Measurements from ENCODE around the gene NEGR1. TPM values are rescaled to one million over a fixed set of nuclear protein-coding genes. Genes with fewer than 3 reads are reported as not detected.

The NEGR1 gene
- polyA plus RNA-seq, 4 donors = 0.27 to 5.4 (median 1.7) TPM; not detected in 1

GRCh38 chr1:71488555-71489252, 793.6 kb downstream of the NEGR1 start:
- no peaks in the 10 kb centered on the region for H3K27me3 ChIP-seq (ENCODE audit: control insufficient read depth in 3 of 3, insufficient read depth in 3 of 3, low read length in 3 of 3)
- no peaks in the 10 kb centered on the region for H3K4me1 ChIP-seq (ENCODE audit: control insufficient read depth in 3 of 3, insufficient read depth in 2 of 3, low read depth in 1 of 3, low read length in 2 of 3)
- no peaks in the 10 kb centered on the region for H3K9me3 ChIP-seq (ENCODE audit: control insufficient read depth in 2 of 2, insufficient read depth in 1 of 2, low read depth in 1 of 2, low read length in 1 of 2)
- no peak for FAIRE-seq
- WGBS, 3 donors = 25 to 47% (median 28%) methylated on average over 3 of the region's 3 CpGs
- no peak overlapping the region for H3K27ac ChIP-seq (ENCODE audit: low read depth in 1 of 3, low read length in 2 of 3)
- DNase-seq = no peak
- H3K4me3 ChIP-seq (ENCODE audit: low read depth in 1 of 3, low read length in 3 of 3) = no peak overlapping the region
- no peaks in the 10 kb centered on the region for H3K36me3 ChIP-seq (ENCODE audit: control insufficient read depth in 3 of 3, insufficient read depth in 2 of 3, low read depth in 1 of 3, low read length in 3 of 3)

DNA sequence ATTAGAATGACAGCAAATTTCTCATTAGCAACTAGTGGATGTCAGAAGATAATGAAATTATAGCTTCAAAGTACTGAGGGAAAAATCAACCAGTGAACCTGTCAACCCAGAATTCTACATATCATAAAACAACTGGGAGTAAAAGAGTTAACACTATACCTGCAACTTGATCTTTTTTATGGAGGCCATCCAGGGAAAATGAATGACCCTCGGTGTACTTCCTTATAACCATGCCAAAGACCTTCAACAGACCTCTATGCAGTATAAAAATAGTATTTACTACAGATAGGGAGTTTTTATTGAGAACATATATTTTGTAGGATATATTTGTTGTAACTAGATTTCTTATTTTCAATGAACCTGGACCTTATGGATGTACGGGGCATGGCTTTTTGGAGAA, 809.0 kb downstream of the NEGR1 start:
- 30 to 42% (median 41%) methylated on average over 2 of the region's 2 CpGs for WGBS, 3 donors
- Histone ChIP-seq H3K27me3 (ENCODE audit: control insufficient read depth in 3 of 3, insufficient read depth in 3 of 3, low read length in 3 of 3) (no peaks in the 10 kb centered on the region), H3K36me3 (ENCODE audit: control insufficient read depth in 3 of 3, insufficient read depth in 2 of 3, low read depth in 1 of 3, low read length in 3 of 3) (no peaks in the 10 kb centered on the region), H3K9me3 (ENCODE audit: control insufficient read depth in 2 of 2, insufficient read depth in 1 of 2, low read depth in 1 of 2, low read length in 1 of 2) (no peaks in the 10 kb centered on the region), H3K27ac (ENCODE audit: low read depth in 1 of 3, low read length in 2 of 3) (no peak overlapping the region), H3K4me1 (ENCODE audit: control insufficient read depth in 3 of 3, insufficient read depth in 2 of 3, low read depth in 1 of 3, low read length in 2 of 3) (no peaks in the 10 kb centered on the region), H3K4me3 (ENCODE audit: low read depth in 1 of 3, low read length in 3 of 3) (no peak overlapping the region)
- FAIRE-seq (no peak), DNase-seq (no peak)

DNA sequence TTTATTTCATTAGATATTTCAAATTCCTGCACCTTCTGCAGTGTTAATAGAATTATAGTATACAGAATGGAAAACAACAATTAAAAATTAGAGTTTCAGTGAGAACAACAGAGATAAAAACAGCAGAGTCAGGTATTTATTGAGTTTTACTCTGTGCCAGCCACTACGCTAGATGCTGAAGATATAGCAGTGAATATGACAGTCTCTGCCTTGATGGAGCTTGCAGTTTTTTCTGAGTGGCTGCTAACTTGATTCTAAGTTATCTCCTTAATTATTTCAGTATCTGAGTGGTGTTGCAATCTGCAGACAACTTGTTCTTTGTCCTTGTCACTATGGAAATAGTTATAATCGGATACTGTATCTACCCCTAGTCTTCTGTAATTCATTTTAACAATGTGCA, 817.2 kb downstream of the NEGR1 start:
- no peak for FAIRE-seq
- H3K4me1 ChIP-seq (ENCODE audit: control insufficient read depth in 3 of 3, insufficient read depth in 2 of 3, low read depth in 1 of 3, low read length in 2 of 3) = no peaks in the 10 kb centered on the region
- no peak overlapping the region for H3K4me3 ChIP-seq (ENCODE audit: low read depth in 1 of 3, low read length in 3 of 3)
- 58 to 80% (median 63%) methylated on average over 2 of the region's 2 CpGs for WGBS, 3 donors
- H3K9me3 ChIP-seq (ENCODE audit: control insufficient read depth in 2 of 2, insufficient read depth in 1 of 2, low read depth in 1 of 2, low read length in 1 of 2) = no peaks in the 10 kb centered on the region
- no peaks in the 10 kb centered on the region for H3K27me3 ChIP-seq (ENCODE audit: control insufficient read depth in 3 of 3, insufficient read depth in 3 of 3, low read length in 3 of 3)
- no peaks in the 10 kb centered on the region for H3K36me3 ChIP-seq (ENCODE audit: control insufficient read depth in 3 of 3, insufficient read depth in 2 of 3, low read depth in 1 of 3, low read length in 3 of 3)
- H3K27ac ChIP-seq (ENCODE audit: low read depth in 1 of 3, low read length in 2 of 3) = no peak overlapping the region
- DNase-seq = no peak

- WGBS, 3 donors = 91 to 96% (median 95%) methylated on average over 1 of the region's 1 CpG
- FAIRE-seq (no peak), DNase-seq (no peak)
- H3K36me3 ChIP-seq (ENCODE audit: control insufficient read depth in 3 of 3, insufficient read depth in 2 of 3, low read depth in 1 of 3, low read length in 3 of 3) = no peaks in the 10 kb centered on the region
- H3K9me3 ChIP-seq (ENCODE audit: control insufficient read depth in 2 of 2, insufficient read depth in 1 of 2, low read depth in 1 of 2, low read length in 1 of 2) = no peaks in the 10 kb centered on the region
- no peaks in the 10 kb centered on the region for H3K4me1 ChIP-seq (ENCODE audit: control insufficient read depth in 3 of 3, insufficient read depth in 2 of 3, low read depth in 1 of 3, low read length in 2 of 3)
- no peaks in the 10 kb centered on the region for H3K27me3 ChIP-seq (ENCODE audit: control insufficient read depth in 3 of 3, insufficient read depth in 3 of 3, low read length in 3 of 3)
- no peak overlapping the region for H3K27ac ChIP-seq (ENCODE audit: low read depth in 1 of 3, low read length in 2 of 3)
- no peak overlapping the region for H3K4me3 ChIP-seq (ENCODE audit: low read depth in 1 of 3, low read length in 3 of 3)
These were observed 818.3 kb downstream of the NEGR1 start for GRCh38 chr1:71464016-71464415.

DNA sequence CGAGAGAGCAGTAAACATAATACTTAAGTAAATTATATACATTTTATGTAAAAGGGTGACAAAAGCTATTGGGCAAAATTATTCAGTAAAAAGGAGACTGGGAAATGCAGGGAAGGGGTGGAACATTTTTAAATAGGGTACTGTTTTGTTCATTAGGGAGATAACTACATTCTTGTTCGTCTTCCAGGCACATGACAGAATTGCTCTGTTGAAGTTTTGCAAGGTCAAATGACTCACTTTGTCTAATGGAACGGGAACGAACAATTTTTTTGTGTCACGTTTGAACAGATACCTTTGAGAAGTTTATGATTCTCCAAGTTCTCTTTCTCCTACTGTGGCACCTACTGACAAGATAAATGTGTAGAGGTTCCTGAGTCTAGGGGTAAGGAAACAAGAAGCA, 819.2 kb downstream of the NEGR1 start:
- DNase-seq (no peak), FAIRE-seq (no peak)
- Histone ChIP-seq H3K4me1 (ENCODE audit: control insufficient read depth in 3 of 3, insufficient read depth in 2 of 3, low read depth in 1 of 3, low read length in 2 of 3) (no peaks in the 10 kb centered on the region), H3K27ac (ENCODE audit: low read depth in 1 of 3, low read length in 2 of 3) (no peak overlapping the region), H3K36me3 (ENCODE audit: control insufficient read depth in 3 of 3, insufficient read depth in 2 of 3, low read depth in 1 of 3, low read length in 3 of 3) (no peaks in the 10 kb centered on the region), H3K9me3 (ENCODE audit: control insufficient read depth in 2 of 2, insufficient read depth in 1 of 2, low read depth in 1 of 2, low read length in 1 of 2) (no peaks in the 10 kb centered on the region), H3K27me3 (ENCODE audit: control insufficient read depth in 3 of 3, insufficient read depth in 3 of 3, low read length in 3 of 3) (no peaks in the 10 kb centered on the region), H3K4me3 (ENCODE audit: low read depth in 1 of 3, low read length in 3 of 3) (no peak overlapping the region)
- WGBS, 3 donors = 46 to 54% (median 50%) methylated on average over 5 of the region's 5 CpGs

GRCh38 chr1:71462247-71462646, 820.1 kb downstream of the NEGR1 start:
- Histone ChIP-seq H3K36me3 (ENCODE audit: control insufficient read depth in 3 of 3, insufficient read depth in 2 of 3, low read depth in 1 of 3, low read length in 3 of 3) (no peaks in the 10 kb centered on the region), H3K27ac (ENCODE audit: low read depth in 1 of 3, low read length in 2 of 3) (no peak overlapping the region), H3K4me1 (ENCODE audit: control insufficient read depth in 3 of 3, insufficient read depth in 2 of 3, low read depth in 1 of 3, low read length in 2 of 3) (no peaks in the 10 kb centered on the region), H3K4me3 (ENCODE audit: low read depth in 1 of 3, low read length in 3 of 3) (no peak overlapping the region), H3K9me3 (ENCODE audit: control insufficient read depth in 2 of 2, insufficient read depth in 1 of 2, low read depth in 1 of 2, low read length in 1 of 2) (no peaks in the 10 kb centered on the region), H3K27me3 (ENCODE audit: control insufficient read depth in 3 of 3, insufficient read depth in 3 of 3, low read length in 3 of 3) (no peaks in the 10 kb centered on the region)
- FAIRE-seq (no peak), DNase-seq (no peak)

DNA sequence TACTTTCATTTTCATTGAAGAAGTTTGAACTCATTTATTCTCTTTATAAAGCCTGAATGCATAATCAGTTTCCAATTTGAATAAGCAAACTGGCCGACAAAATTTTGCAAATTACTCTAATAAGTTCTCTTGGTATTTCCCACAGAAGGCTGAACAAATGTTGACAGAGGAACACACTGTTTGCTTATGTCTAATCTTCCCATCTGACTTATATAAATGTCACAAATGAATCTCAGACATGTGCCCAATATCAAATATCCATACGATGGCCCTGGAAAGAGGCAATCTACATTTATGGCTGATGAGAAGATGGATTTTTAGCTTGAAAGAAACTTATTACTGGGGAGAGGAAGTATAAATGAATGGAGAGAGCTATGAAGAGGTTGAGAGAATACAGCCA, 820.9 kb downstream of the NEGR1 start:
- FAIRE-seq (no peak), DNase-seq (no peak)
- H3K4me3 ChIP-seq (ENCODE audit: low read depth in 1 of 3, low read length in 3 of 3) = no peak overlapping the region
- no peaks in the 10 kb centered on the region for H3K27me3 ChIP-seq (ENCODE audit: control insufficient read depth in 3 of 3, insufficient read depth in 3 of 3, low read length in 3 of 3)
- no peaks in the 10 kb centered on the region for H3K36me3 ChIP-seq (ENCODE audit: control insufficient read depth in 3 of 3, insufficient read depth in 2 of 3, low read depth in 1 of 3, low read length in 3 of 3)
- no peaks in the 10 kb centered on the region for H3K4me1 ChIP-seq (ENCODE audit: control insufficient read depth in 3 of 3, insufficient read depth in 2 of 3, low read depth in 1 of 3, low read length in 2 of 3)
- no peak overlapping the region for H3K27ac ChIP-seq (ENCODE audit: low read depth in 1 of 3, low read length in 2 of 3)
- WGBS, 3 donors = 21 to 54% (median 38%) methylated on average over 2 of the region's 2 CpGs
- no peaks in the 10 kb centered on the region for H3K9me3 ChIP-seq (ENCODE audit: control insufficient read depth in 2 of 2, insufficient read depth in 1 of 2, low read depth in 1 of 2, low read length in 1 of 2)

GRCh38 chr1:71448444-71448843, 833.9 kb downstream of the NEGR1 start:
- H3K4me3 ChIP-seq (ENCODE audit: low read depth in 1 of 3, low read length in 3 of 3) = no peak overlapping the region
- WGBS, 3 donors = 65 to 74% (median 71%) methylated on average over 8 of the region's 8 CpGs
- no peaks in the 10 kb centered on the region for H3K27me3 ChIP-seq (ENCODE audit: control insufficient read depth in 3 of 3, insufficient read depth in 3 of 3, low read length in 3 of 3)
- DNase-seq = no peak
- no peaks in the 10 kb centered on the region for H3K36me3 ChIP-seq (ENCODE audit: control insufficient read depth in 3 of 3, insufficient read depth in 2 of 3, low read depth in 1 of 3, low read length in 3 of 3)
- no peaks in the 10 kb centered on the region for H3K4me1 ChIP-seq (ENCODE audit: control insufficient read depth in 3 of 3, insufficient read depth in 2 of 3, low read depth in 1 of 3, low read length in 2 of 3)
- H3K27ac ChIP-seq (ENCODE audit: low read depth in 1 of 3, low read length in 2 of 3) = no peak overlapping the region
- no peaks in the 10 kb centered on the region for H3K9me3 ChIP-seq (ENCODE audit: control insufficient read depth in 2 of 2, insufficient read depth in 1 of 2, low read depth in 1 of 2, low read length in 1 of 2)
- FAIRE-seq = no peak

DNA sequence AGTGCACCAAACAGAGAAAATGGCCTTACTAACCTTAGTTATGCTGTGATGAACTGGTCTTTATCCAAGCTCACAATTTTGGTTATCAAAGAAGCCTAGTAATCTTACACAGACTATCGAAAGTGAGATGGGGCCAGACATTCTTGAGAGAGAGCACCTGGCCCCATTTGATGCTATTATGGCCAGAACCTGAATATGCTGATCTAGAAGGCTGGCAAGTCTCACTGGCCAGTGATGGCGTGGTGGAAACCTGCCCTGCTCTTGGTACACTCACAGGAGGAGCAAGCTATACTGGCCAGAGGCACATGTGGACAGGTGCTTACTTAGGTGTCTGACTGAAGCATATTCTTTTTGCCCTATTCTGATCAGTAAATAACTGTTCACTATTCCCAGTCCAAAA, 843.7 kb downstream of the NEGR1 start:
- H3K27me3 ChIP-seq (ENCODE audit: control insufficient read depth in 3 of 3, insufficient read depth in 3 of 3, low read length in 3 of 3) = no peaks in the 10 kb centered on the region
- H3K9me3 ChIP-seq (ENCODE audit: control insufficient read depth in 2 of 2, insufficient read depth in 1 of 2, low read depth in 1 of 2, low read length in 1 of 2) = no peaks in the 10 kb centered on the region
- FAIRE-seq = no peak
- no peaks in the 10 kb centered on the region for H3K4me1 ChIP-seq (ENCODE audit: control insufficient read depth in 3 of 3, insufficient read depth in 2 of 3, low read depth in 1 of 3, low read length in 2 of 3)
- no peak overlapping the region for H3K4me3 ChIP-seq (ENCODE audit: low read depth in 1 of 3, low read length in 3 of 3)
- no peak overlapping the region for H3K27ac ChIP-seq (ENCODE audit: low read depth in 1 of 3, low read length in 2 of 3)
- no peak for DNase-seq
- H3K36me3 ChIP-seq (ENCODE audit: control insufficient read depth in 3 of 3, insufficient read depth in 2 of 3, low read depth in 1 of 3, low read length in 3 of 3) = no peaks in the 10 kb centered on the region
- WGBS, 3 donors = 61 to 68% (median 66%) methylated on average over 2 of the region's 2 CpGs

Measured in small intestine (tissue), 7 donors.